Fibroblast of lung (primary cell): ENCODE data around the gene NUDT4.

Source experiments
- CTCF ChIP-seq, 2 donors: IDR thresholded peaks in 1 of 2; conservative IDR thresholded peaks in 1 of 2; 1 replicate in 1 of 2; 2 replicates in 1 of 2; pipeline ENCODE4 v1.5.1; 2011 to 2012; ENCODE audit warnings: low read length in 2 of 2, control low read depth in 1 of 2, inconsistent platforms in 1 of 2, low read depth in 1 of 2, mild to moderate bottlenecking in 1 of 2
- EZH2 ChIP-seq: IDR thresholded peaks from 2 replicates; pipeline ENCODE4 v1.5.1; 2012; ENCODE audit warnings: low read length, control low read depth, mild to moderate bottlenecking; ENCODE audit errors: missing control alignments

- TF ChIP-seq CTCF (conservative IDR thresholded peaks at IDR 0.05 in 1 of 2, IDR thresholded peaks at IDR 0.05 in 1 of 2; ENCODE audit: low read depth in 1 of 2, low read length in 2 of 2): no peak
- no peak for TF ChIP-seq EZH2
These were observed 15.7 kb downstream of the NUDT4 start for GRCh38 chr12:93393425-93393824.
